Endothelial cell (in vitro differentiated cells): ENCODE data around the gene ARMC5. TPM values are rescaled to one million over a fixed set of nuclear protein-coding genes. Genes with fewer than 3 reads are reported as not detected.
A peak's percentile ranks its signal among the peaks of the same experiment; 100 is the strongest.

Experiments used
- DNase-seq: peaks from one replicate; pipeline ENCODE4 v3.0.0; 2021; ENCODE audit warnings: low spot score
- H3K27ac Mint-ChIP-seq: one replicate; pipeline ENCODE4 v1.8.0; 2021; ENCODE audit warnings: mixed read lengths, inconsistent platforms; ENCODE audit not compliant: unreplicated experiment
- H3K27me3 Mint-ChIP-seq: one replicate; pipeline ENCODE4 v1.8.0; 2021; ENCODE audit warnings: mild to moderate bottlenecking, moderate library complexity, mixed read lengths, inconsistent platforms; ENCODE audit not compliant: unreplicated experiment
- H3K36me3 Mint-ChIP-seq: one replicate; pipeline ENCODE4 v1.8.0; 2021; ENCODE audit warnings: mild to moderate bottlenecking, low read depth, mixed read lengths, inconsistent platforms; ENCODE audit not compliant: unreplicated experiment
- H3K4me1 Mint-ChIP-seq: one replicate; pipeline ENCODE4 v1.8.0; 2021; ENCODE audit warnings: mild to moderate bottlenecking, mixed read lengths, inconsistent platforms; ENCODE audit not compliant: unreplicated experiment
- H3K4me3 Mint-ChIP-seq: one replicate; pipeline ENCODE4 v1.8.0; 2021; ENCODE audit warnings: mild to moderate bottlenecking, mixed read lengths, inconsistent platforms; ENCODE audit not compliant: unreplicated experiment
- H3K9me3 Mint-ChIP-seq: one replicate; pipeline ENCODE4 v1.8.0; 2021; ENCODE audit warnings: mixed read lengths, inconsistent platforms; ENCODE audit not compliant: unreplicated experiment
- CTCF ChIP-seq: fragments of 200-600 bp; sonication (generic); IDR thresholded peaks from one replicate; pipeline ENCODE4 v1.5.0; 2021; ENCODE audit warnings: antibody characterized with exemption; ENCODE audit not compliant: unreplicated experiment
- total RNA-seq: library from RNA; stranded (reverse); fragmentation: NEBNext Ultra II Directional; extraction: Animal tissue kit (Norgen Biotek cat#: 25700); gene quantifications from one replicate; pipeline ENCODE4 v1.2.1, GENCODE V29; 2021; ENCODE audit not compliant: unreplicated experiment

Gene ARMC5
- total RNA-seq, 1 donor from 2014 or later = 15.9 TPM

DNA sequence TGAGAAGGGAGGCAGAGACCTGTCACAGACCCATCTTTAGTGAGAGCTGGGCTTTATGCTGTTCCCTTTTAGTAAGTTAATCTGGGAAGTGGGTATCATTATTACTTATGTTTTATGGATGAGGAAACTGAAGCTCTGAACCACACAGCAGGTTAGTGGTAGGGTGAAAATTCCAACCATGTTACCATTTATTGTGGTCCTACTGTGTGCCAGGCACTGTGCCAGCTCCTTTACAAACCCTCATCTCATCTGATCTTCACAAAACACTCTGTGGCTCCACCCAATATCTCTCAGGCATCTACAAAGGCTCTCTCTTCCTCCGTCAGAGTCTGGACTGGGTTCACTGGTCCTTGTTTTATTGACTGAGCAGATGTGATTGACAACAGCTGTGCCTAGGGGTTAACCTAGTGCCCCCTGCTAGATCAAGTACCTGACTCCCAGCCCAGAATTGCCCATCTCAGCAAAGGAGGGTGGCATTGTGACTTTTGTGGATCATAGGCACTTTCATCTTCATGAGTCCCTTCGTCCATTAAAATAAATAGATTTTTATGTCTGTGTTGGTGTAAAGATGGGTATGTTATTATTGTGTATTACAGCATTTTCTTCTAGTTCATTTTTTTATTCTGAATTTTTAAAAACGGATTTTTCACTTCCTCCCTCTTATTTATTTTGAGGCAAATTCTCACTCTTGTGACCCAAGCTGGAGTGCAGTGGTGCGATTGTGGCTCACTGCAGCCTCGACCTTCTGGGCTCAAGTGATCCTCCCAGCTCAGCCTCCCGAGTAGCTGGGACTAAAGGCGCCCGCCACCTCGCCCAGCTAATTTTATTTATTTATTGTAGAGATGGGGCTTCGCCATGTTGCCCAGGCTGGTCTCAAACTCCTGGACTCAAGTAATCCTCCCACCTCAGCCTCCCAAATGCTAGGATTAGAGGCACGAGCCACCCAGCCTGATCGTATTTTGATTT is 15.8 kb downstream of the ARMC5 start:
- TF ChIP-seq CTCF = no peak
- H3K4me1 Mint-ChIP-seq = peaks cover 14% of the 10 kb centered on the region
- no peaks in the 10 kb centered on the region for H3K9me3 Mint-ChIP-seq
- H3K27me3 Mint-ChIP-seq = peaks cover 19% of the 10 kb centered on the region
- peaks cover 24% of the 10 kb centered on the region for H3K36me3 Mint-ChIP-seq
- H3K4me3 Mint-ChIP-seq = peak overlapping the region; percentile 47
- H3K27ac Mint-ChIP-seq = no peak overlapping the region
- no peak for DNase-seq

- no peak for TF ChIP-seq CTCF
- peak overlapping the region; percentile 82 for H3K4me3 Mint-ChIP-seq
- H3K4me1 Mint-ChIP-seq = peaks cover 16% of the 10 kb centered on the region
- H3K36me3 Mint-ChIP-seq = peaks cover 20% of the 10 kb centered on the region
- no peak overlapping the region for H3K27ac Mint-ChIP-seq
- H3K27me3 Mint-ChIP-seq = peaks cover 19% of the 10 kb centered on the region
- H3K9me3 Mint-ChIP-seq = no peaks in the 10 kb centered on the region
- no peak for DNase-seq
These were observed 16.6 kb downstream of the ARMC5 start for GRCh38 chr16:31475946-31476302.

DNA sequence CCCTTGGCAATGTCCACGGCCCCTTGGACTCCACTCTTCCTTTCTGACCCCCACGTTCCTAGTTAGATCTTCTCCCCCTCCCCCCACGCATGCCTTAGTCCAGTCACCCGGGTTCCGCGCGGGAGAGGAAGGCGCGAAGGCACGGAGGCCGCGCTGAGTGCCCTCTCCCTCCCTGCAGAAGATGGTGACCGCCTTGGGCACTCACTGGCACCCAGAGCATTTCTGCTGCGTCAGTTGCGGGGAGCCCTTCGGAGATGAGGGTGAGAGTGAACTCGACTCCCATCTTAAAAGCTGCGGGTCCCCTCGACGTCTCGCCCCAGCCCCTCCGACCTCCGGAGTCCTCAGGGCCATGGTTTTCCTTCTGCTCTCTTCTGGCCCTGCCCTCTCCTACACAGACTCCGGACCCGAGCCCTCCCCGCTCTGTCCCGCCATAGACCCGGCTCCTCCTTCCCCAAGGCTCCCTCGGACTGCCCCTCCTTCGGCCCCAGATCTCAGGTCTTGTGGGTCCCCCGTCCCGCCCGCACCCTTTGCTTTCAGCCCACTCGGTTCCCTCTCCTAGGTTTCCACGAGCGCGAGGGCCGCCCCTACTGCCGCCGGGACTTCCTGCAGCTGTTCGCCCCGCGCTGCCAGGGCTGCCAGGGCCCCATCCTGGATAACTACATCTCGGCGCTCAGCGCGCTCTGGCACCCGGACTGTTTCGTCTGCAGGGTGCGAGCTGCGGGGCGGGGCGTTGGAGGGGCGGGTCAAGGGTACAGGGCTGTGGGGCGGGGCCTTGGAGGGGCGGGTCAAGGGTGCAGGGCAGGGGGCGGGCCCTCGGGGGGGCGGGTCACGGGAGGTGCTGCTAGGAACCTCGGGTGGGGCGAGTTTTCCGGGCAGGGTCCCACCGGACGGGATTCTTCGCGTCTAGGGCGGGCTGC is 17.3 kb downstream of the ARMC5 start:
- DNase-seq = peak; percentile 60
- H3K9me3 Mint-ChIP-seq = no peaks in the 10 kb centered on the region
- peaks cover 15% of the 10 kb centered on the region for H3K27me3 Mint-ChIP-seq
- H3K36me3 Mint-ChIP-seq = peaks cover 20% of the 10 kb centered on the region
- TF ChIP-seq CTCF = no peak
- H3K4me1 Mint-ChIP-seq = peaks cover 11% of the 10 kb centered on the region
- H3K27ac Mint-ChIP-seq = no peak overlapping the region
- peak overlapping the region; percentile 82 for H3K4me3 Mint-ChIP-seq

- Mint-ChIP-seq H3K27ac (no peak overlapping the region), H3K36me3 (peaks cover 20% of the 10 kb centered on the region), H3K27me3 (peaks cover 16% of the 10 kb centered on the region), H3K9me3 (no peaks in the 10 kb centered on the region), H3K4me1 (peaks cover 11% of the 10 kb centered on the region), H3K4me3 (peak overlapping the region; percentile 63)
- peak; percentile 72 for DNase-seq
- TF ChIP-seq CTCF = no peak
These were observed 18.2 kb downstream of the ARMC5 start for GRCh38 chr16:31477220-31478216.
